Keratinocyte (primary cell): Measurements from ENCODE around the gene CRADD. TPM values are rescaled to one million over a fixed set of nuclear protein-coding genes. Genes with fewer than 3 reads are reported as not detected.

ENCODE experiments used
- DNase-seq: peaks from one replicate; pipeline ENCODE4 v3.0.0-alpha.2; 2011; ENCODE audit warnings: low read depth, missing footprints, low spot score
- FAIRE-seq: peaks from 2 replicates; lab custom pipeline; 2011; peaks lifted over from hg19 to GRCh38; lab: Jason Lieb, UNC
- H2AFZ ChIP-seq: 2 replicates; pipeline ENCODE4 v1.6.0; 2012; ENCODE audit warnings: low read length, control low read depth, inconsistent platforms; ENCODE audit not compliant: control insufficient read depth
- H3K27ac ChIP-seq: 2 replicates; pipeline ENCODE4 v1.5.1; 2011; ENCODE audit warnings: low read length; ENCODE audit not compliant: control insufficient read depth, insufficient read depth
- H3K27me3 ChIP-seq: 3 replicates; pipeline ENCODE4 v1.6.0; 2011; ENCODE audit warnings: low read length; ENCODE audit not compliant: control insufficient read depth, insufficient read depth; ENCODE audit errors: extremely low read depth
- H3K36me3 ChIP-seq, 2 experiments: 2 replicates in 1 of 2; 3 replicates in 1 of 2; pipeline ENCODE4 v1.5.1; 2011; ENCODE audit warnings: low read length in 2 of 2, mild to moderate bottlenecking in 1 of 2; ENCODE audit not compliant: control insufficient read depth in 2 of 2, insufficient read depth in 2 of 2; ENCODE audit errors: extremely low read depth in 1 of 2
- H3K4me1 ChIP-seq: 3 replicates; pipeline ENCODE4 v1.5.1; 2011; ENCODE audit warnings: low read length; ENCODE audit not compliant: control insufficient read depth, insufficient read depth; ENCODE audit errors: extremely low read depth
- H3K4me2 ChIP-seq: 3 replicates; pipeline ENCODE4 v1.6.0; 2011; ENCODE audit warnings: low read depth, low read length; ENCODE audit not compliant: control insufficient read depth, insufficient read depth; ENCODE audit errors: extremely low read depth
- H3K4me3 ChIP-seq, 3 experiments: fragments of 200-600 bp in 1 of 3; sonication (generic) in 1 of 3; 2 replicates in 2 of 3; 3 replicates in 1 of 3; pipeline ENCODE4 v1.5.1; 2011 to 2016; ENCODE audit warnings: low read length in 3 of 3, mild to moderate bottlenecking in 3 of 3, control low read depth in 2 of 3, inconsistent platforms in 1 of 3, low read depth in 1 of 3, mixed read lengths in 1 of 3, mixed run types in 1 of 3, moderate library complexity in 1 of 3; ENCODE audit not compliant: control insufficient read depth in 2 of 3, insufficient read depth in 2 of 3; ENCODE audit errors: extremely low read depth in 1 of 3
- H3K79me2 ChIP-seq: 2 replicates; pipeline ENCODE4 v1.6.0; 2012; ENCODE audit warnings: low read length; ENCODE audit not compliant: control insufficient read depth, insufficient read depth
- H3K9ac ChIP-seq: 3 replicates; pipeline ENCODE4 v1.6.0; 2011; ENCODE audit warnings: low read length; ENCODE audit not compliant: control insufficient read depth, insufficient read depth; ENCODE audit errors: extremely low read depth
- H3K9me1 ChIP-seq: 3 replicates; pipeline ENCODE4 v1.6.0; 2011; ENCODE audit warnings: low read length; ENCODE audit not compliant: control insufficient read depth, insufficient read depth; ENCODE audit errors: extremely low read depth
- H3K9me3 ChIP-seq: 2 replicates; pipeline ENCODE4 v1.5.1; 2012; ENCODE audit warnings: low read depth, low read length; ENCODE audit not compliant: control insufficient read depth
- H4K20me1 ChIP-seq: 3 replicates; pipeline ENCODE4 v1.6.0; 2011; ENCODE audit warnings: low read length; ENCODE audit not compliant: control insufficient read depth, insufficient read depth; ENCODE audit errors: extremely low read depth
- EZH2 ChIP-seq: IDR thresholded peaks from one replicate; pipeline ENCODE4 v1.6.1; 2012; ENCODE audit warnings: inconsistent platforms, mild to moderate bottlenecking, low read length, moderate library complexity
- dilution Hi-C: fragments of 300-500 bp; cut with MboI; formaldehyde crosslinking; loops from one replicate; pipeline ENCODE4 v1.7.0; 2020; ENCODE audit warnings: low sequenced_read_pairs; ENCODE audit not compliant: extremely low pct_ligation_motif_present
- polyA plus RNA-seq, 5 experiments: library from polyadenylated mRNA; depleted of rRNA in 3 of 5; stranded (reverse) in 3 of 5; stranded (forward) in 1 of 5; unstranded in 1 of 5; fragments of >200 nt; gene quantifications; 1 replicate in 1 of 5; 2 replicates in 3 of 5; 3 replicates in 1 of 5; pipeline versions ENCODE4 v1.2.1 to v1.2.3, GENCODE V29; 2011 to 2012; ENCODE audit warnings: missing spikeins in 2 of 5, low read depth in 1 of 5, low replicate concordance in 1 of 5
- TF ChIP-seq, protein P1 (sequence below), 3 experiments: IDR thresholded peaks in 1 of 3; conservative IDR thresholded peaks in 1 of 3; optimal IDR thresholded peaks in 1 of 3; 2 replicates in 2 of 3; 3 replicates in 1 of 3; pipeline versions ENCODE3 to v1.5.1; 2011; ENCODE audit warnings: low read length in 3 of 3, mild to moderate bottlenecking in 3 of 3, moderate library complexity in 2 of 3, control low read depth in 1 of 3, inconsistent platforms in 1 of 3; ENCODE audit not compliant: insufficient read depth in 2 of 3; ENCODE audit errors: extremely low read depth in 1 of 3

Gene CRADD
- polyA plus RNA-seq, 1 donor (not counting 4 experiments of a cell fraction or from before 2014, with no cell fraction given), result 11.2 TPM

DNA sequence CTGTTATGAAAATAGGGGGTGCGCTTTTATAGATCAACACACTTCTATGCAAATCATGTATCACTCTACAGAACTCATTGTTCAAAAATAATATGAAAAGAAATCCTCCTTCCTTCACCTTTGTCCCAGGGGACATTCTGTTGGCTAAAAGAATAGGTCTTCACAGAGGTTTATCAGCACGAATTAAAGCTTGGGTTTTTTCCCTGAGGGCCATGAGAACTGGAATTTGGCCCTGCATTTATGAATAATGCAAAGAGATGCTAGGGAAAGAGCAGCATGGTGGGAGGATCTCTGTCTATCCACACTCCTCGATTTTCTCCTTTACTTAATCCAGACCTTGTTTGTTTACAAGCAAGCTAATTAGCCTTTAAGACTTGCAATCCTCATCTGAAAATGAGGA, 16.2 kb upstream of the CRADD start:
- H3K9me1 ChIP-seq, result no peaks in the 10 kb centered on the region
- TF ChIP-seq, protein P1, sequence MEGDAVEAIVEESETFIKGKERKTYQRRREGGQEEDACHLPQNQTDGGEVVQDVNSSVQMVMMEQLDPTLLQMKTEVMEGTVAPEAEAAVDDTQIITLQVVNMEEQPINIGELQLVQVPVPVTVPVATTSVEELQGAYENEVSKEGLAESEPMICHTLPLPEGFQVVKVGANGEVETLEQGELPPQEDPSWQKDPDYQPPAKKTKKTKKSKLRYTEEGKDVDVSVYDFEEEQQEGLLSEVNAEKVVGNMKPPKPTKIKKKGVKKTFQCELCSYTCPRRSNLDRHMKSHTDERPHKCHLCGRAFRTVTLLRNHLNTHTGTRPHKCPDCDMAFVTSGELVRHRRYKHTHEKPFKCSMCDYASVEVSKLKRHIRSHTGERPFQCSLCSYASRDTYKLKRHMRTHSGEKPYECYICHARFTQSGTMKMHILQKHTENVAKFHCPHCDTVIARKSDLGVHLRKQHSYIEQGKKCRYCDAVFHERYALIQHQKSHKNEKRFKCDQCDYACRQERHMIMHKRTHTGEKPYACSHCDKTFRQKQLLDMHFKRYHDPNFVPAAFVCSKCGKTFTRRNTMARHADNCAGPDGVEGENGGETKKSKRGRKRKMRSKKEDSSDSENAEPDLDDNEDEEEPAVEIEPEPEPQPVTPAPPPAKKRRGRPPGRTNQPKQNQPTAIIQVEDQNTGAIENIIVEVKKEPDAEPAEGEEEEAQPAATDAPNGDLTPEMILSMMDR (optimal IDR thresholded peaks at IDR 0.05 in 1 of 3, IDR thresholded peaks at IDR 0.05 in 1 of 3, conservative IDR thresholded peaks at IDR 0.05 in 1 of 3; ENCODE audit: extremely low read depth in 1 of 3, insufficient read depth in 2 of 3, low read length in 3 of 3), result no peak
- no peak for TF ChIP-seq EZH2
- no peak overlapping the region for H3K4me3 ChIP-seq
- dilution Hi-C loops, result no loop called here
- no peaks in the 10 kb centered on the region for H3K79me2 ChIP-seq
- H2AFZ ChIP-seq, result no peak overlapping the region
- H3K27me3 ChIP-seq, result no peaks in the 10 kb centered on the region
- DNase-seq (no peak), FAIRE-seq (no peak)
- H4K20me1 ChIP-seq, result no peaks in the 10 kb centered on the region
- no peaks in the 10 kb centered on the region for H3K36me3 ChIP-seq
- H3K4me2 ChIP-seq, result no peak overlapping the region
- no peaks in the 10 kb centered on the region for H3K4me1 ChIP-seq
- no peak overlapping the region for H3K9ac ChIP-seq
- H3K9me3 ChIP-seq, result no peaks in the 10 kb centered on the region
- H3K27ac ChIP-seq, result no peak overlapping the region

DNA sequence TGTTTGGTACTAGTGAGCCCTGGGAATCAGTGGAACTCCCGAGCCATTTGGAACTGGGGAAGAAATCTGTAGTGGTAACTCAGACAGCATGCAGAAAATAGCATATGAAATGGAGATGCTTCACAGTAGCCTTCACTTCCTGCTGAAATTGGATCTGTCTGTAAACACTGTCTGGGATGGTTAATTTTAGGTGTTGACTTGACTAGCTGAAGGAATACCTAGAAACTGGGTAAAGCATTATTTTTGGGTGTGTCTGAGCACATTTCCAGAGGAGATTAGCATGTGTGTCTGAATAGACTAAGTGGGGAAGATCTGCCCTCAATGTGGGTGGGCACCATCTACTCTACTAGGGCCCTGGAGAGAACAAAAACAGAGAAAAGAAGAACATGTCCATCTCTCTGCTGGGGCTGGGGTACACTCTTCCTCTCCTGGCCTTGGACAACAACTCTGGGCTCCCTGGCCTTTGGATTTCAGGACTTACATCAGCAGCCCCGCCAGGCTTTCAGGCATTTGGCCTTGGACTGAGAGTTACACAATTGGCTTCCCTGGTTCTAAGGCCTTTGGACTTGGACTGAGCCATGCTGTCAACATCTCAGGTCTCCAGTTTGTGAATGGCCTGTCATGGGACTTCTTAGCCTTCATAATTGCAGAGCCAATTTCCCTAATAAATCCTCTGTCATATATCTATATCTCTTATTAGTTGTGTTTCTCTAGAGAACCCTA, 14.0 kb upstream of the CRADD start:
- Histone ChIP-seq H3K4me1 (no peaks in the 10 kb centered on the region), H3K36me3 (no peaks in the 10 kb centered on the region), H3K27ac (no peak overlapping the region), H3K27me3 (no peaks in the 10 kb centered on the region), H4K20me1 (no peaks in the 10 kb centered on the region), H2AFZ (no peak overlapping the region), H3K9me1 (no peaks in the 10 kb centered on the region), H3K9ac (no peak overlapping the region), H3K79me2 (no peaks in the 10 kb centered on the region), H3K9me3 (no peaks in the 10 kb centered on the region), H3K4me2 (no peak overlapping the region), H3K4me3 (no peak overlapping the region)
- DNase-seq (no peak), FAIRE-seq (no peak)
- dilution Hi-C loops, result no loop called here
- TF ChIP-seq, protein P1 (optimal IDR thresholded peaks at IDR 0.05 in 1 of 3, IDR thresholded peaks at IDR 0.05 in 1 of 3, conservative IDR thresholded peaks at IDR 0.05 in 1 of 3; ENCODE audit: extremely low read depth in 1 of 3, insufficient read depth in 2 of 3, low read length in 3 of 3), result no peak
- TF ChIP-seq EZH2, result no peak
